ENCODE data around the gene YARS1. TPM values are rescaled to one million over a fixed set of nuclear protein-coding genes. Genes with fewer than 3 reads are reported as not detected.

YARS1 gene
- total and polyA plus RNA-seq, 2 of the 13 experiments (the other 11 are each of a cell fraction or from before 2014, with no cell fraction given) = 50.1 to 113 TPM

- TF ChIP-seq FOXP4 (CRISPR knock-in tag; IDR thresholded peaks at IDR 0.05) = no peak
- no peak for TF ChIP-seq SMC3 (IDR thresholded peaks at IDR 0.05; ENCODE audit: low read length)
- TF ChIP-seq KLF9 (CRISPR knock-in tag; IDR thresholded peaks at IDR 0.05; ENCODE audit: low read depth) = no peak
- TF ChIP-seq ZNF430 (CRISPR knock-in tag; IDR thresholded peaks at IDR 0.05) = no peak; the same call in 1 of the 2 replicates
- TF ChIP-seq, protein P1, sequence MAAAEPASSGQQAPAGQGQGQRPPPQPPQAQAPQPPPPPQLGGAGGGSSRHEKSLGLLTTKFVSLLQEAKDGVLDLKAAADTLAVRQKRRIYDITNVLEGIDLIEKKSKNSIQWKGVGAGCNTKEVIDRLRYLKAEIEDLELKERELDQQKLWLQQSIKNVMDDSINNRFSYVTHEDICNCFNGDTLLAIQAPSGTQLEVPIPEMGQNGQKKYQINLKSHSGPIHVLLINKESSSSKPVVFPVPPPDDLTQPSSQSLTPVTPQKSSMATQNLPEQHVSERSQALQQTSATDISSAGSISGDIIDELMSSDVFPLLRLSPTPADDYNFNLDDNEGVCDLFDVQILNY (CRISPR knock-in tag; conservative IDR thresholded peaks at IDR 0.05) = peak; percentile 51; the same call in 1 of the 2 replicates
- no peak for TF ChIP-seq RBAK (CRISPR knock-in tag; IDR thresholded peaks at IDR 0.05)
- TF ChIP-seq LRRFIP1 (CRISPR knock-in tag; conservative IDR thresholded peaks at IDR 0.05) = no peak
- TF ChIP-seq TFDP1 (CRISPR knock-in tag; IDR thresholded peaks at IDR 0.05; ENCODE audit: borderline replicate concordance) = peak; percentile 78; the same call in 1 of the 2 replicates
- TF ChIP-seq ZNF205 (CRISPR knock-in tag; IDR thresholded peaks at IDR 0.05) = no peak
- no peak for TF ChIP-seq SMAD3 (CRISPR knock-in tag; IDR thresholded peaks at IDR 0.05)
- no peak for TF ChIP-seq KAT2B (IDR thresholded peaks at IDR 0.05; ENCODE audit: borderline replicate concordance, low read depth, low read length)
- TF ChIP-seq MTF1 (CRISPR knock-in tag; IDR thresholded peaks at IDR 0.05) = no peak
- no peak for TF ChIP-seq PBX3 (CRISPR knock-in tag; IDR thresholded peaks at IDR 0.05; ENCODE audit: borderline replicate concordance)
- no peak for TF ChIP-seq HIC2 (CRISPR knock-in tag; IDR thresholded peaks at IDR 0.05; ENCODE audit: low read depth)
- peak; percentile 34 for TF ChIP-seq YY1 (IDR thresholded peaks at IDR 0.05; ENCODE audit: insufficient read depth, insufficient replicate concordance, low read depth, low read length)
- TF ChIP-seq ZNF280B (CRISPR knock-in tag; IDR thresholded peaks at IDR 0.05; ENCODE audit: borderline replicate concordance) = no peak; the same call in 1 of the 2 replicates
Observed at GRCh38 chr1:32817815-32818786, 943 bp upstream of the YARS1 start (continued).

Data from HepG2 (cell line).